GM18909 (cell line): ENCODE measurements around the gene NMNAT2.
"Not testable (repeated sequence)": the region's sequence is repeated elsewhere in the genome, so short reads cannot be mapped to it uniquely, and the experiment has no call there.

Experiments used
- ATAC-seq: cut with Tn5 transposase; IDR thresholded peaks from one replicate; pipeline ENCODE4 v1.9.1; 2021; ENCODE audit warnings: mild to moderate bottlenecking; ENCODE audit not compliant: unreplicated experiment, poor library complexity

NMNAT2 gene

GRCh38 chr1:183273984-183274383 is 144.2 kb downstream of the NMNAT2 start:
- not testable (repeated sequence) for ATAC-seq

DNA sequence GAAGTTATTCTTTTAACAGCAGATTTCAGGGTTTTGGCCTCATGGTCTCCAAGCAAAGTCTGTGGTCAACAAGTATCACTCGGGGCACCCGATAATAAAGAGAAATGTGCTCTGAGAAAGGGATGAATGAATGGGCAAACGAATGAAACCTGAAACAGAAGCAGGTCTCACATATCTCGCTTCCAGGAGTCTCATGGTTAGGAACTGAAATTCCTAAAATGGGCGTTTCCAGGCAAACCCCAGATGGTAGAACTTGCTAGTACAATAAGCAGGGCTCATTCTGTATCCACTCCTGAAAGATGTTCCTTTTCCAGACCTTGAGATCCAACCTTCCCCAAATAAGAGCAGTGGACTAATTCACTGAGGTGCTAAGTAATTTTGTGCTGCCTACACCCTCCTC is 144.9 kb downstream of the NMNAT2 start:
- ATAC-seq, result no peak

DNA sequence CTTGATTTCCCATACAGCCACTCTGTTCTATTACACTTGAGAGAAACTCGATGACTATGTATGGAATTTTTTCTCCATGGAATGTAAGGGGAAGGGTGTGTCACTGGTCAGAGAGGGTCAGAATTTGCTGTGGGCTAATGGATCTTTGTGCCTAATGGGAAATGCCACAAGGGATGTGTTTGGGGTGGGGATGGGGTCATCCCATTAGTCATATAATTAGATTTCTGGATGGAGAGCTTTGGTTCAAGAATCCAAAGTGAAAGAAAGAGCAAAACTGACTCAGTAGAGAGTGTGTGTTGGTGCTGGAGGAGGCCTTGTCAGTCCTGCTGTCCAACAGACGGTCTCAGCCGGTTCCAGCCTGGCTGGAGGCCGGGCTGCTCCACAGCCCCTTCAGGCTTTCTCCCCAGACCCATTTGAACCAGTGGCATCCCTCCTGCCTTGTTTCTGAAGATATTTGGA is 145.8 kb downstream of the NMNAT2 start:
- no peak for ATAC-seq

DNA sequence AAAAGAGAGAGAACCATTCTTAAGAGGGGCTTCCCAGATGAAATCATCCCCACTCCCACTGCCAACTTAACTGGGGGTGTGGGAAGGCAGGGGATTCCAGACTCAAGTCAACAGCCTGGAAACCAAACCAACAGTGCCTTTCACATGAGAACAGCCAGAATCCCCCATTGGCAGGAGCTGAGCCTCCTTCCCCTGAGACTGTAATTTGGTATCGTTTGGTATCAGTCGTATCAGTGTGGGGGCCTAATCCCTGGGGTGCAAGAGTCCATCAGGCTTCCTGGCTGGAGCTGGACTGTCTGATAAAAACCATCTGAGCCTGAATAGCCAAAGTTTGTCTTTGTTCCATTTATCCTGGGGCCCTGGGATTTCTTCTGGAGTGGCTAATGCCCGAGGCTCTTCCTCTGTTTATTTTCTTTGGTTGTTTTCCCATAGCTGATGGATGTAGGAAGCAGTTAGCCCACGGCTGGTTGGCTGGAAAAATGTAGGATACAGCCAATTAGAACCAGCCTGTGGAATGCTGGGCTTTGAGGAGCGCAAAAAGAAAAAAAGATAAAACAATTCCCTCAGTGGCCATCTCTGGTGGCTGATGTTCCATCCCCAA is 147.5 kb downstream of the NMNAT2 start:
- ATAC-seq, result no peak

DNA sequence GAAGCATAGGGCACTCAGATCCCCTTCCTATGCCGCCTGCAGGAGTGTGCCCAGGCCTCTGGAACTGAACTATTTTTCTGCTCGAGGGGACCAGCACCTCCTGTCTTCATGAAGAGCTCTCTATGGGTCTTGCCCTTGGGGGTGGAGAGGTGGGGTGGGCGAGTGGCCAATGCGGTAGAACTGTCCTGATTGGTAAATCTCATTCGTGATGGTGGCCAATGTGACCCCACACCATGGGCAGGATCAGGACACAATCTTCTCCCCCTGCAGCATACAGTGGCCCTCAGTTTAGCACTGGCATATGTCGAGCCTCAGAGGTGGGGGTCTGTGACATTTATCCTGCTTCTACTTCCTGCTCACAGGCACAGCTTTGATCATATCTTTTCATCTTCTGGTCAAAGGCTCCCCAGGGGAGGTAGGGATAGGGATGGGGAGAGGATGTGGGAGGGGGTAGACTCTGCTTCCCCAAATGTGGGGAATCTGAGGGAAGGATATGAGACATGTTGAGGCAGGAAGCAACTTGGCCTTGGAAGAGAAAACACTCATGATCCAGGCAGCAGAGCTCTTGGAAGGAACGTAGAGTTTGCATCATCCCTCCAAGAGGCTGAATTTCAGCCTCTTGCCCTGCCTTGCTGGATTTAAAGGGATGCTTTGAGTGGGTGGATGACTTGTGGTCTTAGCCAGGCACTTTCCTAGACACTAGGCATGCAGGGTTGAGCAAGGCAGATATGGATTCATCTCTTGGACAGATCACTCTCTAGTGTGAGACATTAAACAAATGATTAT is 150.3 kb downstream of the NMNAT2 start:
- no peak for ATAC-seq

DNA sequence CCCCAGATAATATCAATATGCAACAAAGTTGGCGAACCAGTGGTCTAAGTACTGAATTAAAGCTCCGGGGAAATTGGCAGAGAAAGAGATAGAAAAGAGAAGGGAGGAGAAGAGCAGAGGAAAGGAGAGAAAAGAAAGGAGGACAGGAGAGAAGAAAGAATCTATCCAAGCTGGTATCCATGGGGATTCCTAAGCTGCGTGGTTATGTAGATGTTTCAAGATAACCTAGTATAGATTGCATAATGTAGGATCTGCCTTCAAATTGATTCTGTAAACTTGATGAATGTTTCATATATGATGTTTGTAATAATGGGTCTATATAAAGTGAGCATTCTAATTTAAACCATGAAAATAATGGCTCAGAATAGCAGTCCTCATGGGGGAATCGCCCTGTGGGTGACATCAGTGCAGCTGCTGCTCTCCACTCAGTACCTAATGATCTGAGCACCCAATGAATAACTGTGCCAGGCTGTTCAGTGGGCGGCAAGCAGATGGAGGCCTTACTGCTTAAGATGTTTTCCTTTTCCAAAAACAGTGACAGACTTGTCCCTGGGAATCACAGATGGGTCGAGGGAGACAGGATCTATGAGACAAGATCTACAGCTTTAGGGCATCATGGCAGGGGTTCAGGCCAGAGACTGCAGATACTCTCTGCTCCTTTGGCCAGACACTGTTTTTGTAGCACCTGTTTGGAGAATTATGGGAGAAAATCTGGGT is 154.1 kb downstream of the NMNAT2 start:
- no peak for ATAC-seq

DNA sequence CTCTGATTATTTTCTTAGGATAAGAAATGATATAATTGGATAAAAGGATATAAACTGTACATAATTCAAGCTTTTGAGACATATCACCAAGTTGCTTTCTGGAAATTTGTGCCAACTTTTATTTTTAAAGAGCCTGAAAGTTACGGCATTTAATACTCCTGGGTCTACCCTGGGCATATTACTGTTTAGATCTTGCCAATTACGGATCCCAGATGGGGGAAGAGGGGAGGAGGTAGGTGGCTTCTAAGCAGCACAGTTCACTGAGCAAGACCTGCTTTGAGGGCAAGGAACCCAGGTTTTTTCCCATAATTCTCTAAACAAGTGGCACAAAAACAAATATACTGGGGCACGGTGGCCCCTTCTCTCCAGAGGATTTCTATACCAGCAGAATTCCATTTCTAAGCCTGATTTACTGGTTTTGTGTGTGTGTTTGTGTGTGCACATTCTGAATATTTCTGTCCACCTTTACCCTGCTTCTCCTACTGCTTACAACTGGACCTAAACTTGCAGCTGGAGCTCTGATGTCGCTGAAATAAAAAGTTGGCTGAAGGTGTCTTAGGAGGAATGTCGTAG is 155.5 kb downstream of the NMNAT2 start:
- ATAC-seq, result no peak

DNA sequence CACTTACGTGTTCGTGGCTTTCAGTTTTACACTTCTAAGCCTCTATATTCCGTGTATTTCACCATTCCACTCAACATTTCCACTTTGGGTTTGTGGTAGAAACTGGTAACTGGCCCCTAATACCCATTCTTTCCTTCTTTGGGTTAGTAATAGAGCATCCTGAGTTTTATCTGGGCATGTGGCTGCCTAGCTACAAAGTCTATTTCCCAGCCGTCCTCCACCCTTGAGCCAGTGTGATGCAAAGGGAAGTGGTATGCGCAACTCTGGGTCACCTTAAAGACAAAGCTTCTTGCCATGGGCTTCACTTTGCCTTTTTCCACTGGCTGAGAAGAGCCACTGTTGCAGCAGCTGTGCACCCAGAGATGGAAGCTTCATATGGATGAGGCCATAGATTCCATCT is 158.3 kb downstream of the NMNAT2 start:
- ATAC-seq, result no peak

- no peak for ATAC-seq
Measured at GRCh38 chr1:183255073-183255472, 163.1 kb downstream of the NMNAT2 start.

DNA sequence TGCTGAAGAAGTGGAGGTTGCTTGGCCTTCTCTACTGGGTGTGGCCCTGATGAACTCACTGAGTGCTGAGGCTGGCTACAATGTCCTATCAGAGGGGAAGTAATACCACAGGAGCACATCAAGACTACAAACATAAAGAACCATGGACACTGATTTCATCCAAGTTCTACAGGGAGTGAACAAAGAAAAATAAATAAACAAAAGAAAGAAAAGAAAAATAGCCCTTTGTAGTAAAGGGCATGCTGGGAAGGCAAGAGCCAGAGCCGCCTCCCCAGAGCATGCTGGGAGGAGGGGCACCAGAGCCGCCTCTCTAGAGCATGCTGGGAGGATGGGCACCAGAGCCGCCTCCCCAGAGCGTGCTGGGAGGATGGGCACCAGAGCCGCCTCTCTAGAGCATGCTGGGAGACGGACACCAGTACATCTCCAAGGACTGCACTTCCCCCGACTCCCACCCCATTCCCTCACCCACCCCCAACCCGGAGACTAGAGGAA is 166.2 kb downstream of the NMNAT2 start:
- no peak for ATAC-seq

DNA sequence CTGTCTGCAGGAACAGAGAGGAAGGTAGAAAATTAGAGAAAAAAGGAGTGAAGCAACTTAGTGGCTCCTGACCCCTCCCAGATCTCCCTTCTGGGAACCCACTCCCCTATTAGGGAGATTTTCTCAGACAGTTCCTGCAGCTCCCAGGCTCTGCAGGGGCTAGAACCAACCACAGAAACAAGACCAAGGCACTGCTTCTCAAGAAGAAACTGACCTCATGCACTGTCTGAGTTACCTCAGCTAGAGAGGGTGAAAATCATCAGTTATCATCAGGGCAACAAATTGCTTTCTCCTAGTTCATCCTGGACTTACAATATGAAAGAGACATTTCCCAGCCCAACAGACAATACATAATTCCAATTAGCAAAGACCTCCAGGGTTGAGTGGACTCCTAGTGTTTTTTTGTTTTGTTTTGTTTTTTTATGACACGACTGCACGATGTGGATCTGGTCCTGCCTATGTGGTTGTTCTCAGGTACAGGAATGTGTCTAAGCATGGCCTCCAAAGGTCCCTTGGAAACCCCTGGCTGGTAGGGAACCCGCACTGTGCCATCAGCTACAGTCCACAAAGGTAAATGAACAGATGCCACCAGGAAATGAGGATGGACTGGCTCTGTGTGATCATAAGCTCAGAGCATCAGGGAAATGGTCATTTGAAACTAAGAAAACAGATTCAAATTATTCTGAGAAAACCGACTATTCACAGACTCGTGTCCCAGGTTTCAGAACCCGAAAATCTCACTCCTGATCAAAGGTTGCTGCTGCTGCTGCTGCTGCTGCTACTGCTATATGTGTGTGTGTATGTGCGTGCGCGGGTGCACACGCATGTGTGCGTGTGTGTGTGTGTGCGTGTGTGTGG is 166.8 kb downstream of the NMNAT2 start:
- no peak for ATAC-seq

DNA sequence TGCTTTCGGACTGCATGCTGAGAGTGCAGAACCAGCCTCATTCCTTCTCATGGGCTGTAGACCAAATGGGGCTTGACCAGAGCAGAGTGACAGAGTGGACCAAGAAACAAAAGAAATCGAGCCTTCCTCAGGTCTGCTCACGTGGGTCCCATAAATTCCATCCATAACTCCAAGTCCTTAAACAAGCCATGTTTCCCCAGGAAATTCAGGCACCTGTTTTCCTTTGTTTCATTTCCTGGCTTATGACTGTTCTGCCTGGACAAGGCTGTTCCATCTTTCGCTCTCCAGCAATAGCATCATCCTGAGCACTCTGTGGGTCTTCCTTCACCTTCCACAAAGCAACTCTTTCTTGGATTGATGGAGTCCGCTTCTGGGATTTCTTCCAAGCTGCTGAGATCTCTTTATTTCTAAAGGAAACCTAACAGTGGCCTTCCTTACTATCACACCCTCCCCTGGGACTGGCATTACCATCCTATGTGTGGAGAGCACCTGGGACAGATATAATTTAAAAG is 168.2 kb downstream of the NMNAT2 start:
- no peak for ATAC-seq

DNA sequence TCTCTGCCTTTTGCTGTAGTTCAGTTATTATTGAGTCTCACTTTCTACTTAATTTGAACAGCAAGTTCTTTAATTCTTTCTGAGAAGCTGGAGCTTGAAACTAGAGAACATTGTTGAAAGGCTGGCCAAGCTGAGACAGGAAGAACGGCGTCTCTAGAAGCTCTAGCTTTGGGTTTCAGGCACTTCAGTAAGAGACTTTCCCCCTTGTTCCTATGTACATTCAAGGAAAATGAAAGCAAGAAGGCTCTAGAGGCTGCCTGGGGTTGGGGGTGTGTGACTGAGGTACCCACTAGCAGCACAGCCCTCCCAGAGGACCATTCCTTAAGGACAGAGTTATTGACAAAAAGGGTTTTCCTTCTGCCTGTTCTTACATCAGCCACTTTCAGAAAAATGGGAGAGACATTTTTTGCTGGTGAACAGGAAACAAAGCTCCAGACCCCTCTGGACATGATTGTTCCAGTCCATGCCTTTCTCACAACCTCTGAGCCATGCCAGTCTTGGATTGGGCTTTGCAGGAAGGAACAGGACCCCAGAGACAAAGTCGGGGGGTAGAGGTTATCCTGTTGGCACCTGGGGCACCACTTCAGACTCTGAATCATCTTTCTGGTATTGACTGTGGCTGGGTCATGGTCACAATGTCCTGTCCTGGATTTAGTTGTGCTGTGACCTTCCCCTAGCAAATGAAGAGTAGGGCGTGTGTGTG is 169.0 kb downstream of the NMNAT2 start:
- no peak for ATAC-seq

DNA sequence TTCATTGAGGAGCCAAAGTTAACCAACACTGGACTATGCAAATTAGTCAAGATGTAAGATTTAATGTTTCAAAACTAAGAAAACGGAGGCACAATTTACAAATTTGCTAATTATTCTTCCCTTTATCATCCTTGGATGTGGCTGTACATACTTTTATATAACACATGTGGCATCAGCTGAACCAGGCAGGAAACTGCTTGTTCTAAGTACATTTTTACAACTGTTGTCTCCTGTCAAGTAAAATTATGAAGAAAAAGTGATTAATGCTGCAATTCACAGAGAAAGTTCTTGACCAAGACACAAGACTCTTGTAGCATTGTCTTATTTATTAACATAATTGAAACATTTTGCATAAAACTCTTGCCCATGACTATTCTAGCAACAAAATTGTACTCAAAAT is 170.2 kb downstream of the NMNAT2 start:
- ATAC-seq, result no peak

GRCh38 chr1:183247484-183247883 is 170.7 kb downstream of the NMNAT2 start:
- ATAC-seq, result no peak

- ATAC-seq, result no peak
Measured at GRCh38 chr1:183247066-183247465, 171.1 kb downstream of the NMNAT2 start.

DNA sequence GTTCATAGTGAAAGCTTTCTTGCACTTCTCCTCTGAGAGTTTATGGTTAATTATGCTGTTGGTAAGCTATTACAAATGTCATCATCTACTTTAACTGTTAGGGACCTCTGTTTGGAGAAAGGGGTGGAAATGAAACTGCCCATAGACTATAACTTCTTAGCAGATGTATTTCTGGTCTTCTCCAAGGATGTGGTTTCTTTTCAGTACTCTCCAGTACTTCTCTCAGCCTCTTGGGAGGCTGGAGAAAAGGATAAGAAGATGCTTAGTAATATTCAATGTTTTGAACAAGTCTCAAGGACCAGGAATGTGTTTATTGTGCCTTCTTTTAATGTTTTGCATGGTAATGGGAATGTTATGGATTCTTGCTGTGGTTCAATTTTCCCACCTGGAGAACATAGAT is 171.7 kb downstream of the NMNAT2 start:
- no peak for ATAC-seq

GRCh38 chr1:183245357-183245756 is 172.8 kb downstream of the NMNAT2 start:
- ATAC-seq, result no peak

- ATAC-seq, result no peak
Measured at GRCh38 chr1:183244466-183244865, 173.7 kb downstream of the NMNAT2 start.
